ENCODE measurements around the gene WNK2. TPM values are rescaled to one million over a fixed set of nuclear protein-coding genes. Genes with fewer than 3 reads are reported as not detected.

Gene WNK2
- total RNA-seq, 2 donors from 2014 or later, result 2.6 to 3.8 TPM

DNA sequence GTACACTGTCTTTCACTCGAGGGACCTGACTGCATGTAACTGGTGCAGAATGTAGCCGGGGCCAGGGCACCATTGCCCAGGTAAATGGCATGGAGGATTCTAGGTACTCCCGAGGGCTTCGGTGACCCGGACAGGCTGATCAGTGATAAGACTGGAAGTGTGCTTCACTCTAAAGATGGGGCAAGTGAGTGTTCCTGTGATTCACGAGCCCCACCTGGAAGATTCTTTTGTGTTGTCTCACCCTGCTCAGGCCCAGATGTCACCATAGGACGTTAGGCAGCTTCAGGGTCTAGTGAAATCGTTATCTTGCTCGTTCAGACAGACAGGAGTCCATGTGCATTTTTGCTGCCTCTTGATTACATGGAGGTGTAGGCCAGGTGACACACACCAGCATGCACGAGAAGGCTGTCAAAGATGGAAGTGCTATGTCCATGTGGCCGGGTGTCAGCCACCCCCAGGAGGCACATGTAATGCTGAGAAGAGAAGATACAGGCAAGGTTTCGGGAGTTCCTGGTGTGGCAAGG is 73.9 kb downstream of the WNK2 start:
- no peaks in the 10 kb centered on the region for H3K9me3 Mint-ChIP-seq
- ATAC-seq (no peak), DNase-seq (ENCODE audit: low spot score in 2 of 2) (peak in 1 of 2 donors; percentile 37)
- no peaks in the 10 kb centered on the region for H3K36me3 Mint-ChIP-seq
- H3K27ac Mint-ChIP-seq, result no peak overlapping the region

DNA sequence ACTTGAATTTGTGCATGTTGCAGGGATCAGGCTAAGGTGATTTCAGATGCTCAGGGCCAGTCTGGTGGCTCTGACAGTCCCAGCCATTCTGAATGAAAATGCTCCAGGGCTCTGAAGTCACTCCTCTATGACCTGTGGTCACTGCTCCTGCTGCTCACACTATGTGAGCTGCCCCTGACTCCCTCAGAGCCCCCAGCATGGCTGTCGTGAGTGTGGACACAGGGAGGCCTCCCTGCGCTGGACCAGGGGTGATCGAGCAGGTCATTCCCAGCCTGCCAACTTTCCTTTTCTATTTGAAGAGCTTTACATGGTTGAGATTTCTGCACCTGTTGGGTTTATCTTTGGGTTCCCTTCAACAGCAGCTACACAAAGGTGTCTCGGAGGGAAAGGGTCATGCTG is 74.5 kb downstream of the WNK2 start:
- no peaks in the 10 kb centered on the region for H3K9me3 Mint-ChIP-seq
- H3K36me3 Mint-ChIP-seq, result no peaks in the 10 kb centered on the region
- ATAC-seq, result no peak
- H3K27ac Mint-ChIP-seq, result no peak overlapping the region
- DNase-seq (ENCODE audit: low spot score in 2 of 2), result peak in 1 of 2 donors; percentile 42

DNA sequence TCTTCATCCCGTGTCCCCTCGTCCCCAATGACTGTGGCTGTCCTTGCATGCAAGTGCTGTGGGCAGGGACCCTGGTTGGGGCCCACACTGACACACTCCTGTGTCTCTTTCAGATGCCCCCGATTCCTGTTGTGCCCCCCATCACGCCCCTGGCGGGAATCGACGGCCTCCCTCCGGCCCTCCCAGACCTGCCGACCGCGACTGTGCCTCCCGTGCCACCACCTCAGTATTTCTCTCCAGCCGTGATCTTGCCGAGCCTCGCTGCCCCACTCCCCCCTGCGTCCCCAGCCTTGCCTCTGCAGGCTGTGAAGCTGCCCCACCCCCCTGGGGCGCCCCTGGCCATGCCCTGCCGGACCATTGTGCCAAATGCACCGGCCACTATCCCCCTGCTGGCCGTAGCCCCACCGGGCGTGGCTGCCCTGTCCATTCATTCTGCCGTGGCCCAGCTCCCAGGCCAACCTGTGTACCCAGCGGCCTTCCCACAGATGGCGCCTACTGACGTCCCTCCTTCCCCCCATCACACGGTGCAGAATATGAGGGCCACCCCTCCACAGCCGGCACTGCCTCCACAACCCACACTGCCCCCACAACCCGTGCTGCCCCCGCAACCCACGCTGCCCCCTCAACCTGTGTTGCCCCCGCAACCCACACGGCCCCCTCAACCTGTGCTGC is 75.0 kb downstream of the WNK2 start:
- Mint-ChIP-seq H3K9me3 (no peaks in the 10 kb centered on the region), H3K36me3 (no peaks in the 10 kb centered on the region)
- DNase-seq (ENCODE audit: low spot score in 2 of 2), result peak in 1 of 2 donors; percentile 39

DNA sequence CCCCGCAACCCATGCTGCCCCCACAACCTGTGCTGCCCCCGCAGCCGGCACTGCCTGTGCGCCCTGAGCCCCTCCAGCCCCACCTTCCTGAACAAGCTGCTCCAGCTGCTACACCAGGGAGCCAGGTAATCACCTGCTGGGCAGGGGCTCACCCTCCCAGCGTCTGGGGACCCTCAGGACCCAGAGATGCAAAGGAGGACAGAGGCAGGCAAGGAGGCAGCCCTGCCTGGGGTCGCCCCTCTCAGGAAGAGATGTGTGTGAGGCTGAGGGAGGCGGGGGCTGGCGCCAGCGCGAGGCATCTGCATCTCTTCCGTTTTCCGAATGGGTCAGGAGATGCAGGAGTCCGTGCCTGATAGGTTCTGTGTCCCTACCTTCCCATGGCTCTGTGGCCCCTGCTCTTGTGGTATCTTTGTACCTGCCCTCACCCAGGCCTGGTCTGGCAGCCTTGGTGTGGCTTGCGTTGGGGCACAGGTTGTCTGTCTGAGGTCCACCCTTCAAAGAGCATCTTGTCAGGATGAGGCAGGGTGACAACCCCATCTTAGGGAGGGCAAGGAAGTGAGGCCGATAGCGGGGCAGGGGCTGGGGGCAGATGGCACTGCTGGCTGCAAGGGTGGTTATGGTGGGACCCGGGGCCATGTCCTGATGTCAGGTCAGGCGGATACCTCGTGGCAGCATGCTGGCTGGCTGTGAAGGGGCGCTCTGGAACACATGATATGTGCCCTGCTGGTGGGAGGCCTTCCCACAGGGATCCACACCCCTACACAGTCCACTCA is 75.7 kb downstream of the WNK2 start:
- Mint-ChIP-seq H3K36me3 (no peaks in the 10 kb centered on the region), H3K9me3 (no peaks in the 10 kb centered on the region)
- DNase-seq (ENCODE audit: low spot score in 2 of 2), result peak in 1 of 2 donors; percentile 51

More for the DNA sequence above, 75.0 kb downstream of the WNK2 start:
- ATAC-seq, result no peak
- H3K27ac Mint-ChIP-seq, result no peak overlapping the region

DNA sequence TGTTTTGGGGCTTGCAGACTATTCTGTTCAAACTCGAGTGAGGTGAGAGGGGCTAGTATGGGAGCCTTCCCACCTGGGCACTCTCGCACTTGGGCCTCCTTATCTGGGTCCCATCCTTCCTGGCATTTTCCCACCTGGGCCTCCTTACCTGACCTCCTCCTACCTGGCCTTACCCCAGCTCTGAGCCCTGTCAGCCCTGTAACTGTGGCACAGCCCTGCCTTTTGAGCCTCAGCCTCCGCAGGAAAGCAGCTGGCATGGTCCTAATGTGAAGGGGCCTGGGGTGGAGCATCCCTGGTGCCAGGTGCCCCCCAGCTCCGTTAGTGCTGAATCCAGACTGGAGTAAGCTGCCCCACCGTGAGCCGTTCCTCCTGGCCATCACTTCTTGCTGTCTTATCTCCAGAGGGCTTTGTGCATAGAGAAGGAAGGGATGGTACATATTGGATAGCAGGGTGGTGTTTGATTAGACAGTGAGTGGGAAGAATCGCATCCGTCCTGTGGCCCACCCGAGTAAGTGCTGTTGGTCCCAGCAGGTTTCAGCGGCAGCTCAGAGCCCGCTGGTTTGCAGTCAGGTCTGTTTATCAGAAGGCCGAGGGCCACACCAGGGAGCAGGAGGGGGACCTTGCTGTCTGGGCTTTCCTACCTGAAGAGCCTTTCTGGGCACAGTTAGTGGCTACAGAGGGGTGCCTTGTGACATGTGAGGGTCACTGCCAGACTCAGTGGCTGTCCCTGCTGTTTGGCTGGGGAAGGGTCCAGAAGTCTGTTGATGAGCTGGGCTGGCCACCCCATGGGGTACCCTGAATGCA is 76.5 kb downstream of the WNK2 start:
- H3K36me3 Mint-ChIP-seq, result no peaks in the 10 kb centered on the region
- DNase-seq (ENCODE audit: low spot score in 2 of 2), result peak in 1 of 2 donors; percentile 33
- ATAC-seq, result no peak

More for the DNA sequence above, 75.7 kb downstream of the WNK2 start:
- H3K27ac Mint-ChIP-seq, result no peak overlapping the region
- ATAC-seq, result no peak

DNA sequence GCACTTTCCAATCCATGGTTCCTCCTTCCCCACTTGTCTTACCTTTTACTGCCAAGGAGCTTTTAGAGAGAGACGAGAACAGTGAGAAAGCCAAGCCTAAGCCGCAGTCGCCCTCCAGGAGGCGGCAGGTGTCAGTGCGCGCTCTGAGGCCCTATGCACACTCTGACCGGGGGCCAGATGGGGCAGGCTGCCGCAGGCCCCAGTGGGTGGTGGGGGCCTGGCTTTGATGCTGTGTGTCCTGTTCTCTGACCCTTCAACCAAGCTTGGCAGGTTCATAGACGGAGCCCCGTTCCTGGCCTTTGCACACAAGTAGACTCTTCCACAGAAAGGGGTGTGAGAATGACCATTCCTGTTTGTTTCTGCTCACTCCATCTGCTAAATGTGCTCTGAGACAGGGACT is 77.3 kb downstream of the WNK2 start:
- DNase-seq (ENCODE audit: low spot score in 2 of 2), result peak in 1 of 2 donors; percentile 21
- Mint-ChIP-seq H3K9me3 (no peaks in the 10 kb centered on the region), H3K27ac (no peak overlapping the region), H3K36me3 (no peaks in the 10 kb centered on the region)
- ATAC-seq, result no peak

More for the DNA sequence above, 76.5 kb downstream of the WNK2 start:
- H3K27ac Mint-ChIP-seq, result no peak overlapping the region
- no peaks in the 10 kb centered on the region for H3K9me3 Mint-ChIP-seq

DNA sequence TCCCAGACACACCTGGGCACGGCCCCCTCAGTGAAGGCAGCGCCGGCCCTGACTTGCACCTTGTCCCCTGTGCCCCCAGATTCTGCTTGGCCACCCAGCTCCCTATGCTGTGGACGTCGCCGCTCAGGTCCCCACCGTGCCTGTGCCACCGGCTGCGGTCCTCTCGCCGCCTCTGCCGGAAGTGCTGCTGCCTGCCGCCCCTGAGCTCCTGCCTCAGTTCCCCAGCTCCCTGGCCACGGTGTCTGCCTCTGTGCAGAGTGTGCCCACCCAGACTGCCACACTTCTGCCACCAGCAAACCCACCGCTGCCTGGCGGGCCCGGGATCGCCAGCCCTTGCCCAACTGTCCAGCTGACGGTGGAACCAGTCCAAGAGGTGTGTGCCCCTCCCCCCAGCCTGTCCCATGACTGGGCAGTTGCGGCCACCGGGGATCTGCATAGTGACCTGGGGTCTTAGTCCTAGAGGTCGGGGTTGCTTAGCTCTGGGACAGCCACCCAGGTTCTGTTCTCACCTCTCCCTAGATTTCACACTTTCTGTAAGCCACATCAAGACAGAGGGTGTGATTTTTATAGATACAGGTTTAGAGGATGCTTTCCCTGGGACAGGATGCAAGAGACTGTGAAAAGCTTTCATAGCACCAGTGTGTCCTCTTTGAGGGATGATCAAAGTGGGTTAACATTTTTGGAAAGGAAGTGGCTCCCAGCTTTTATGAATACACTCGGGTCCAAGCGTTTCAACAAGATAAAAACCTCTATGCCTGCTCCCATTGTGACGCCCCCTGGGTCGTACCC is 78.0 kb downstream of the WNK2 start:
- Mint-ChIP-seq H3K9me3 (no peaks in the 10 kb centered on the region), H3K36me3 (no peaks in the 10 kb centered on the region), H3K27ac (no peak overlapping the region)
- DNase-seq (ENCODE audit: low spot score in 2 of 2) (peak in 1 of 2 donors; percentile 48), ATAC-seq (no peak)

DNA sequence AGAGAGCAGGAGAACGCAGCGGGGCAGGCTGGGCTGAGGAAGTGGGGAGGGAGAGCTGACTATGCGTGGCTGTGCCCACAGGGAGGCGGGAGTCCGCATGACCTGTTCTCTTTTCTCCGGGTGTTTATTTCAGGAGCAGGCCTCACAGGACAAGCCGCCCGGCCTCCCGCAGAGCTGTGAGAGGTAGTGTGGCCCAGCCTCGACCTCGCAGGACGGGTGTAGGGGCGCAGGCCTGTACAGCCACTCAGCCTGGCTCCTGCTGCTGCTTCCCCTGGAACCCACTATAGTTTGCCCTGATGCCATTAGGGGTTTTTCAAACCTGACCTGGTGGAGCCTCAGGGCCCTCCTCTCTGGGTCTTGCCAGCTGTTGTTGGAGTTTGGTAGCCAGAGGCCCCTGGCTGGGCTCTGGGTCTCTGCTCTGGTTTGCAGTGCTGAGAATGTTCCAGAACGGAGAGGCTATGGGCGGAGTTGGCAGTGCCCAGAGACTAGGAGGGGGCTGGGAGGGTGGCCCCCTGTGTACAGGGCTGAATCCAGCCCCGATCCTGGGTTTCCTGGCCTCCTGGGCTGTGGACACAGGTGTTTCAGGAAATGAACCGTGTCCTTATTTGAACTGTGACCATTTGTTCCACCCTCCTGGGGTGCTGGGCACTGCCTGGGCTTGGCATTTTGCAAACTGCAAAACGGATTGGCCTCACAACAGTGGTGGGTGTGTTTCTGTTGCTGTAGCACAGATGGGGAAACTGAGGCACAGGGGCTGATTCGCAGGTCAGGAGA is 78.8 kb downstream of the WNK2 start:
- ATAC-seq (no peak), DNase-seq (ENCODE audit: low spot score in 2 of 2) (peak in 1 of 2 donors; percentile 44)
- Mint-ChIP-seq H3K9me3 (no peaks in the 10 kb centered on the region), H3K27ac (peak overlapping the region; percentile 31 to 93), H3K36me3 (no peaks in the 10 kb centered on the region)

DNA sequence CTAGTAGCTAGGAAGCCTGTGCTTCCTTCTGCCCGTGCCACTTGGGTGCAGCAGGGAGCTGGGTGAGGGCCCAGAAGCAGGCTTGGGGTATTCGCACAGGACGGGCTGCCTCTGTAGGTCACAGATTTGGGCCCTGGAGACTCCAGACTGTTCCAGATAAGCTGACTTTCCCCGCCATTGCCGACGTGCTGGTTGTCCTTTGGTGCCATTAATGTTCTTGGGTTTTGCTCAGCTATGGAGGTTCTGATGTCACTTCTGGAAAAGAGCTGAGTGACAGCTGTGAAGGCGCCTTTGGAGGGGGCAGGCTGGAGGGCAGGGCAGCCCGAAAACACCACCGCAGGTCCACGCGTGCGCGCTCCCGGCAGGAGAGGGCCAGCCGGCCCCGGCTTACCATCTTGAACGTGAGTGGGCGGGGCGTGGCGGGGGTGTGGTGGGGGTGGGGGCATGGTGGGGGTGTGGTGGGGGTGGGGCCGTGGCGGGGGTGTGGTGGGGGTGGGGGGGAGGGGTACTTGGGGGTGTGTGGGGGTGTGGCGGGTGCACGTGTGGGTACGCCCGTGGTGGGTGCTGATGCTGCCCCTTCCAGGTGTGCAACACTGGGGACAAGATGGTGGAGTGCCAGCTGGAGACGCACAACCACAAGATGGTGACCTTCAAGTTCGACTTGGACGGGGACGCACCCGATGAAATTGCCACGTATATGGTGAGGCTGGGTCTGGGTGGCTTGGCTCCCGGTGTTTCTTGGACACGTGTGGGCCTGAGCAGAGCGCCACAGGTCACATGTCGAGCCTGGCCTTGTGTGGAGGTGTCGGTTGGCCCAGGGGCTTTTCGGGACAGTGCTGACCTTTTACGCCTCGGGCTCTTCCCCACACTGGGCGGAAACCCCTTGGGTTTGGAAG is 79.6 kb downstream of the WNK2 start:
- no peak for DNase-seq (ENCODE audit: low spot score in 2 of 2)
- no peaks in the 10 kb centered on the region for H3K36me3 Mint-ChIP-seq
- H3K27ac Mint-ChIP-seq, result no peak overlapping the region
- ATAC-seq, result no peak
- no peaks in the 10 kb centered on the region for H3K9me3 Mint-ChIP-seq

DNA sequence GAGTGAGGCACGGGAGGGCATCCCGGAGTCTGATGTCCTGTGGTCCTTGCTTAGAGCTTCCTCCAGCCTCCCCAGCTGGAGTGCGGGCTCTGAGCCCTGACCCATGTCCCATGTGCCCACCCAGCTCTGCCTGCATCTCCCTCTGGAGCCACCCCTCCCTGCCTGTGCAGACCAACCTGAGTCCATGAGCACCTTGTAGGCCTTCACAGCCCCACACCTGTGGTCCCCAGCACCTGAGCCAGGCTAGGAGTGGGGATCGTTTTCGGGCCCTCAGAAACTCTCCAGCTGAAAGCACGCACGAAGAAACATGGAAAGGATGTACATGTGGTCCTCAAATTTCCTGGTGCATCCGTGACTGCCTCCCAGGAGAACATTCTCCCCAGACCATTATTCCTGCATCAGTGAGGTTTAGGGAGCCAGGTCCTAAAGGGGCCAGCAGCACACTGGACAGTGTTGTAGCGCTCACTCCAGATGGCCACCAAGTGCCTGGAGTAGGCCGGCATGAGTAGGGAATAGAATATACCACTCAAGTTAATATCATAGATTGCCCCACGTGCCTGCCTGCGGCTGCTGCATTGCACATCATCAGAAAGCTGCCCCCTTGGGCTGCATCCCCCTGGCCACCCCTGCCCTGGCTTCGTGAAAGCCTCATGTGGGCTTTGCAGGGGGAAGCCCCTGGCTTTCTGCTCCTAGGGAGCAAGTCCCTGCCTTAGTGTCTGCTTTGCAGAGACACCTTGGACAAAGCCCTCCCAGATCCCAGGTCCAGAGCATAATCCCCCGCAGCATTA is 80.6 kb downstream of the WNK2 start:
- DNase-seq (ENCODE audit: low spot score in 2 of 2), result peak in 1 of 2 donors; percentile 34
- Mint-ChIP-seq H3K36me3 (no peaks in the 10 kb centered on the region), H3K9me3 (no peaks in the 10 kb centered on the region), H3K27ac (peak overlapping the region in 1 of 2 donors; percentile 13)
- no peak for ATAC-seq

DNA sequence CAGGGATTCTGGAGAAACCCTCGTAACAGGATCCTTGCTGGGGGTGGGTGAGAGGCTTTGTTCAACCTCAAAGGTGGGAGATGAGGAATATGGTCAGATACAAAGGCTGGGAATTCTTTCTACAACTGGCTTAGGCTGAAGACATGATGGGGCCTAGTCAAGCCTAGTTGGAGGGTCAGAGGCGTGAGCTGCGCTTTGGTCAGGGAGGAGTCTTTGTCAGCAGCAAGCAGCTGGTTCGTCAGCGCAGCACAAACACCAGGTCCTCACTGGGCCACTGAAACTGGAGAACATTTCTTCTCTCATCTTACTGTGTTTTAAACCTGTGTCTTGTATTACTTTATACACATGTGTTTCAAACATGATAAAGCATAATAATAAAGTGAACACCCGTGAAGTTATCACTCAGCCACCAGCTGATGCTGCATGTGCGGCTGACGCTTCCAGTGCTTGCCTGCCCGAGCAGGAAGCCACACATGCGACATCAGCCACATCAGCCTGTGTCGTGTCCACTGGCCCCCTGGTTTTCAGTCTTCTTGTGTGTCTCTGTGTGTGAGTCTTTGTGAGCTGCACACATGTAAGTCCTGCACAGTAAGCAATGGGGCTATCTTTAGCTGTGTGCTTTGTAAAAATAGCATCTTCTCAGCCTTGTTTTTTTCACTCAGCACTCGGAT is 81.5 kb downstream of the WNK2 start:
- H3K36me3 Mint-ChIP-seq, result peaks cover 0 to 2% of the 10 kb centered on the region in 2 donors
- H3K9me3 Mint-ChIP-seq, result no peaks in the 10 kb centered on the region
- ATAC-seq, result no peak
- peak overlapping the region in 1 of 2 donors; percentile 13 for H3K27ac Mint-ChIP-seq
- DNase-seq (ENCODE audit: low spot score in 2 of 2), result peak in 1 of 2 donors; percentile 28

DNA sequence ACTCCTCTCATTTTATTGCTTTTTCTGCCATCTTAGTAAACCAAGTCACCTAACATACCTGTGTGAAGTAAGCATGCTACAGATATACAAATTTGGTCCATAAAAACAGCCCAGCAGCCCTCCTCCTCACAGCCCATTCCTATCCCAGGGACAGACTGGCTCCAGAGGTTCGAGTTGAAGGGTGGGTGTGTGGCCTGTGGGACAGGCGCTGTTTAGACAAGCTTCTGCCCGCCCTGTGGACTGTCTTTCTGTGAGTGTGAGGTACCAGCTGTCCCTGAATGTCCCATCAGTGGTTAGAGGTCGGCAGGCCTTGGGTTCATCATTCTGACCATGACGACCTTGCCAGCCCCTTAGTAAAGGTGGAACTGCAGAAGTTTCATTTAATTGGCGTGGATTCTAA is 82.0 kb downstream of the WNK2 start:
- peak overlapping the region in 1 of 2 donors; percentile 44 for H3K27ac Mint-ChIP-seq
- DNase-seq (ENCODE audit: low spot score in 2 of 2) (no peak), ATAC-seq (no peak)

DNA sequence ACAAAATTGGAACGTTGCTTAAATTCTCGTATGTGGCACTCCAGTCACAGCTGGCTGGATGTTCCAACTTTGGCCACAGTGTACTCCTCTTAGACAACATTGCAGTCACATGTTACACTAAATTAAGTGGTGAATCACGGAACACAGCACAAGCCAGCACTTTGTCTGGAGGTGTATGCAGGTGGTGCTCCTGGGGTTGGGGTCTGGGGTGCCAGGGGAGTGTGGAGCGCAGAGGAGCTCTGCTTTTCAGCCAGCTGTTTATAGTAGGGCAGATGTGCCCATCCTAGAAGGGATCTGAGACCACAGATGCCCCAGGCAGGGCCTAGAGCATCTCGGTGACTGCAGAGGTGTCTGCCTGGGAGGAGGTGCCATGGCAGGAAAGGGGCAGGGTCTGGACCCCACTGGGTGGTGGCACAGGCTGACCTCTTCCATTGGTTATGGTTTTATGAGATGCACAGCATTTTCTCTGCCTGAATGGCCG is 82.6 kb downstream of the WNK2 start:
- Mint-ChIP-seq H3K27ac (no peak overlapping the region), H3K9me3 (peaks cover 0 to 3% of the 10 kb centered on the region in 2 donors), H3K36me3 (peaks cover 10 to 11% of the 10 kb centered on the region in 2 donors)
- peak in 1 of 2 donors; percentile 47 for DNase-seq (ENCODE audit: low spot score in 2 of 2)
- ATAC-seq, result no peak

More for the DNA sequence above, 82.0 kb downstream of the WNK2 start:
- Mint-ChIP-seq H3K9me3 (no peaks in the 10 kb centered on the region), H3K36me3 (peaks cover 4 to 5% of the 10 kb centered on the region in 2 donors)
